Measurements from ENCODE around the gene ZBTB40. TPM values are rescaled to one million over a fixed set of nuclear protein-coding genes. Genes with fewer than 3 reads are reported as not detected.

ZBTB40 gene
- total RNA-seq, 1 donor: 15.5 TPM

DNA sequence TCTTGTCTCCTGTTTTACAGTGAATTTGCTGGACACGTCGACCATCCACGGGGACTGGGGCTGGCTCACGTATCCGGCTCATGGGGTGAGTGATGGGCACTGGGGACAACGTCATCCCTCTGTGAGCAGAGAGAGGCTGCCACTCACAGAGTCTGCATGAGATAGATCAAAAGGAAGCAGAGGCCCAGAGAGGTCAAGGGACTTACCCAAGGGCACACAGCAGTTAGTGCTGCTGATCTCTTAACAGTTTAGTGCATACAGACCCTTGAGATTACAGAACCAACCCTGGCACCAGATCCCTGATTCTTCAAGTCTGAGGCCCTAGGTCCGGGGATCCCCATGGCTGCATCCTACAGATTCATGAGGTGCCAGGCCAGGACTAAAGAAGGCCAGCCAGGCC is 117.6 kb downstream of the ZBTB40 start:
- no peak overlapping the region for H3K4me3 ChIP-seq (ENCODE audit: low read depth, low read length)
- TF ChIP-seq, protein P1, sequence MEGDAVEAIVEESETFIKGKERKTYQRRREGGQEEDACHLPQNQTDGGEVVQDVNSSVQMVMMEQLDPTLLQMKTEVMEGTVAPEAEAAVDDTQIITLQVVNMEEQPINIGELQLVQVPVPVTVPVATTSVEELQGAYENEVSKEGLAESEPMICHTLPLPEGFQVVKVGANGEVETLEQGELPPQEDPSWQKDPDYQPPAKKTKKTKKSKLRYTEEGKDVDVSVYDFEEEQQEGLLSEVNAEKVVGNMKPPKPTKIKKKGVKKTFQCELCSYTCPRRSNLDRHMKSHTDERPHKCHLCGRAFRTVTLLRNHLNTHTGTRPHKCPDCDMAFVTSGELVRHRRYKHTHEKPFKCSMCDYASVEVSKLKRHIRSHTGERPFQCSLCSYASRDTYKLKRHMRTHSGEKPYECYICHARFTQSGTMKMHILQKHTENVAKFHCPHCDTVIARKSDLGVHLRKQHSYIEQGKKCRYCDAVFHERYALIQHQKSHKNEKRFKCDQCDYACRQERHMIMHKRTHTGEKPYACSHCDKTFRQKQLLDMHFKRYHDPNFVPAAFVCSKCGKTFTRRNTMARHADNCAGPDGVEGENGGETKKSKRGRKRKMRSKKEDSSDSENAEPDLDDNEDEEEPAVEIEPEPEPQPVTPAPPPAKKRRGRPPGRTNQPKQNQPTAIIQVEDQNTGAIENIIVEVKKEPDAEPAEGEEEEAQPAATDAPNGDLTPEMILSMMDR (IDR thresholded peaks at IDR 0.05; ENCODE audit: insufficient read depth, low read depth, low read length): no peak
- no peak for DNase-seq (ENCODE audit: low read depth)

DNA sequence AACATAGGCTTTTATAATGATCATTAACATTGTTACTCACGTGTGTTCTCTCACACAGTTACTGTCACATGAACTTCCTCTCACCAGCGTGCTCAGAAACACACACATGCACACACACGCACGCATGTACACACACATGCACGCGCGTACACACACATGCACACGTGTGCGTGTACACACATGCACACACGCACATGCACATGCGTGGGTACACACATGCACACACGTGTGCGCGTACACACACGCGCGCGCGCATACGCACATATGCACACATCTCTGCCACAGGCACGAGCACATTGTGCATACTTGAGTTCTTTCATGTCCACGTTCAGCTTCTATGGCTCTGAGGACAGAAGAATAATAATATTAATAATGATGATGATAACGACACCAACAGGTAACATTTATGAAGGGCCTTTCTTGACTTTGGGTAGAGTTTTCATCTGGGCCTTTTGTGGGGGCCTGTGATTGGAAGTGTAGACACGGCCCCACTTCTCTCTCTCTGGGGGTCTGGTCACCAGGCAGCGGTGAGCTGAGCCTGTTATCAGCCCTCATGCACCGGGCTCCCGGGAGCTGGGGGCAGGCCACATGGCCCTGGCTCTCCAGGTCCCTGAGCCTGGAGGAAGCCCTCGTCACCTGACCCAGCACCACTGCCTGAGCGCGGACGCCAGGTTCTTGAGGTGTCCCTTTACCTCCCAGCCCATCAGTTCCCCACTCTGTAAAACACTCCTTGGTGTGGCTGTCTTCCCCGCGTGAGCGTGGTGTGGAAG is 118.7 kb downstream of the ZBTB40 start:
- TF ChIP-seq, protein P1 (IDR thresholded peaks at IDR 0.05; ENCODE audit: insufficient read depth, low read depth, low read length): no peak
- no peak for DNase-seq (ENCODE audit: low read depth)
- no peak overlapping the region for H3K4me3 ChIP-seq (ENCODE audit: low read depth, low read length)

DNA sequence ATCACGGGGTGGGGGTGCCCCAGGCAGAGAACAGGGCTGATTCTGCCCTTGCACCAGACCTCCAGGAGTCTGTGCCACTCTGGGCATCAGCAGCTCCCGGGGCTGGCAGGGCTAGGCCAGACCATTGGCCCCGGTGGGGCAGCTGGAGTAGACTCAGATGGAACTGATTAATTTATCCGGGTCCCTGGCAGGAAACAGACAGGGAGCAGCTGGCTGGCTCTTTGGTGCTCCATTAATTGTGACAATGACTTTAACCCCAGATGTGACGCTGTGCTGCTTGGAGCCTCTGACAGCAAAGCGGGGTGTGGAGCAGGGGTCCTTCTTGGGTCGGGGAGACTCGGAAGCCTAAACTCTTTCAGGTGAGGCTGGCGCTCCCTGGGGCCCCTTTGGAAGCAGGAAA is 121.2 kb downstream of the ZBTB40 start:
- TF ChIP-seq, protein P1 (IDR thresholded peaks at IDR 0.05; ENCODE audit: insufficient read depth, low read depth, low read length): no peak
- H3K4me3 ChIP-seq (ENCODE audit: low read depth, low read length): no peak overlapping the region
- no peak for DNase-seq (ENCODE audit: low read depth)

GRCh38 chr1:22573237-22573636 is 121.6 kb downstream of the ZBTB40 start:
- no peak for DNase-seq (ENCODE audit: low read depth)
- H3K4me3 ChIP-seq (ENCODE audit: low read depth, low read length): no peak overlapping the region
- TF ChIP-seq, protein P1 (IDR thresholded peaks at IDR 0.05; ENCODE audit: insufficient read depth, low read depth, low read length): no peak

- no peak for DNase-seq (ENCODE audit: low read depth)
- no peak overlapping the region for H3K4me3 ChIP-seq (ENCODE audit: low read depth, low read length)
- TF ChIP-seq, protein P1 (IDR thresholded peaks at IDR 0.05; ENCODE audit: insufficient read depth, low read depth, low read length): no peak
Observed at GRCh38 chr1:22575532-22576149, 124.0 kb downstream of the ZBTB40 start.

DNA sequence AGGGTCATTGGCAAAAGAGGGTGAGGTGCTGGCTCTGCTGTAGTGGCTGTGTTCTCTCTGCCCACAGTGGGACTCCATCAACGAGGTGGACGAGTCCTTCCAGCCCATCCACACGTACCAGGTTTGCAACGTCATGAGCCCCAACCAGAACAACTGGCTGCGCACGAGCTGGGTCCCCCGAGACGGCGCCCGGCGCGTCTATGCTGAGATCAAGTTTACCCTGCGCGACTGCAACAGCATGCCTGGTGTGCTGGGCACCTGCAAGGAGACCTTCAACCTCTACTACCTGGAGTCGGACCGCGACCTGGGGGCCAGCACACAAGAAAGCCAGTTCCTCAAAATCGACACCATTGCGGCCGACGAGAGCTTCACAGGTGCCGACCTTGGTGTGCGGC is 124.5 kb downstream of the ZBTB40 start:
- TF ChIP-seq, protein P1 (IDR thresholded peaks at IDR 0.05; ENCODE audit: insufficient read depth, low read depth, low read length): no peak
- H3K4me3 ChIP-seq (ENCODE audit: low read depth, low read length): no peak overlapping the region
- DNase-seq (ENCODE audit: low read depth): no peak

Measured in fibroblast of villous mesenchyme (primary cell).